HEK293T (cell line): ENCODE results near the gene CARMIL3.

Experiments
- CTCF ChIA-PET: fragments of 350-600 bp; formaldehyde crosslinking; extraction: SDS; loops from one replicate; lab custom pipeline; 2021; ENCODE audit warnings: antibody characterized with exemption, inconsistent platforms; lab: Yijun Ruan, JAX
- POLR2A ChIA-PET: fragments of 350-600 bp; formaldehyde crosslinking; extraction: SDS; loops from one replicate; lab custom pipeline; 2020; ENCODE audit warnings: antibody characterized with exemption, inconsistent platforms; lab: Yijun Ruan, JAX
- DNase-seq: peaks from one replicate; pipeline ENCODE4 v3.0.0; 2012; ENCODE audit warnings: mixed read lengths; ENCODE audit errors: extremely low spot score
- ARNT ChIP-seq: fragments of 450-650 bp; IDR thresholded peaks from 2 replicates; pipeline ENCODE4 v1.6.1; 2017; ENCODE audit warnings: mild to moderate bottlenecking
- BHLHE40 ChIP-seq: fragments of 450-650 bp; IDR thresholded peaks from 2 replicates; pipeline ENCODE4 v1.6.1; 2016; ENCODE audit warnings: mild to moderate bottlenecking, moderate library complexity, borderline replicate concordance
- CTBP1 ChIP-seq: fragments of 450-650 bp; IDR thresholded peaks from 2 replicates; pipeline ENCODE4 v1.6.1; 2016; ENCODE audit warnings: borderline replicate concordance
- ELF4 ChIP-seq: fragments of 450-650 bp; IDR thresholded peaks from 2 replicates; pipeline ENCODE4 v1.6.1; 2017; ENCODE audit warnings: antibody characterized with exemption
- FOXA1 ChIP-seq: fragments of 450-650 bp; IDR thresholded peaks from 2 replicates; pipeline ENCODE4 v1.6.1; 2016; ENCODE audit warnings: mild to moderate bottlenecking
- FOXK2 ChIP-seq: fragments of 450-650 bp; IDR thresholded peaks from 2 replicates; pipeline ENCODE4 v1.6.1; 2016; ENCODE audit warnings: mild to moderate bottlenecking
- FOXM1 ChIP-seq: fragments of 450-650 bp; IDR thresholded peaks from 2 replicates; pipeline ENCODE4 v1.6.1; 2017; ENCODE audit warnings: mild to moderate bottlenecking, borderline replicate concordance
- HDGF ChIP-seq: fragments of 450-650 bp; IDR thresholded peaks from 2 replicates; pipeline ENCODE4 v1.6.1; 2017; ENCODE audit warnings: antibody characterized with exemption, borderline replicate concordance
- L3MBTL2 ChIP-seq: fragments of 450-650 bp; conservative IDR thresholded peaks from 2 replicates; pipeline ENCODE4 v1.6.1; 2016; ENCODE audit warnings: mild to moderate bottlenecking
- LEF1 ChIP-seq: fragments of 450-650 bp; IDR thresholded peaks from 2 replicates; pipeline ENCODE4 v1.6.1; 2017; ENCODE audit warnings: mild to moderate bottlenecking, borderline replicate concordance
- NFRKB ChIP-seq: fragments of 450-650 bp; IDR thresholded peaks from 2 replicates; pipeline ENCODE4 v1.6.1; 2016; ENCODE audit warnings: mild to moderate bottlenecking, moderate library complexity
- PKNOX1 ChIP-seq: fragments of 450-650 bp; IDR thresholded peaks from 2 replicates; pipeline ENCODE4 v1.6.1; 2016
- SP1 ChIP-seq: fragments of 450-650 bp; IDR thresholded peaks from 2 replicates; pipeline ENCODE4 v1.6.1; 2017
- SUZ12 ChIP-seq: fragments of 450-650 bp; IDR thresholded peaks from 2 replicates; pipeline ENCODE4 v1.6.1; 2016; ENCODE audit warnings: mild to moderate bottlenecking
- TARDBP ChIP-seq: fragments of 450-650 bp; IDR thresholded peaks from 2 replicates; pipeline ENCODE4 v1.6.1; 2016
- ZNF384 ChIP-seq: fragments of 450-650 bp; IDR thresholded peaks from 2 replicates; pipeline ENCODE4 v1.6.1; 2016

CARMIL3 gene

DNA sequence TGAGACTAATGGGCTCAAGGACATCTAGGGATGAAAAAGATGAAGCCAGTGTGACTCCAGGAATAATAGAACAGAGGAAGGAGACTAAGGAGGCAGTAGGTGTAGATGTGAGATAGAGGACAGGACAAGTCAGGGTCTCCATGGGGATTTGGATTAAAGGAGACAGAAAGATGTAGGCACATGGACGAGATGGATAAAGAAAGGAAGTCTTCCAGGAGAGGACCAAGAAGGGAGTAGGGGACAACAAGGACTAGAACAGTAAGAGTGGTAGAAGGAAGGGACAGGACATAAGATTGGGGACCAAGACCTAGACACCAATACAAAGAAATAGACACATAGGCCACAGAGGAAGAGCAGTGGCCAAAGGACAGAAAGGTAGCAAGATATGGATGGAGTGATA is 35.2 kb downstream of the CARMIL3 start:
- ChIA-PET POLR2A (interaction anchor here (1.3 kb wide), 1 partner anchor 27 kb away, joined by 6 read pairs; no protein-coding TSS in a partner anchor), CTCF (no interaction called here)
- TF ChIP-seq FOXK2 (no peak), ELF4 (no peak), NFRKB (no peak), CTBP1 (no peak), FOXA1 (no peak), SUZ12 (no peak), TARDBP (no peak), ARNT (no peak), L3MBTL2 (no peak), BHLHE40 (no peak), HDGF (no peak), SP1 (no peak), FOXM1 (no peak), PKNOX1 (no peak), LEF1 (no peak)
- DNase-seq, result no peak

- CTCF ChIA-PET, result interaction anchor here (8.4 kb wide), 1 partner anchor 30 kb away, joined by 153 read pairs; no protein-coding TSS in a partner anchor
Observed at GRCh38 chr14:24088095-24088494, 36.3 kb downstream of the CARMIL3 start.

DNA sequence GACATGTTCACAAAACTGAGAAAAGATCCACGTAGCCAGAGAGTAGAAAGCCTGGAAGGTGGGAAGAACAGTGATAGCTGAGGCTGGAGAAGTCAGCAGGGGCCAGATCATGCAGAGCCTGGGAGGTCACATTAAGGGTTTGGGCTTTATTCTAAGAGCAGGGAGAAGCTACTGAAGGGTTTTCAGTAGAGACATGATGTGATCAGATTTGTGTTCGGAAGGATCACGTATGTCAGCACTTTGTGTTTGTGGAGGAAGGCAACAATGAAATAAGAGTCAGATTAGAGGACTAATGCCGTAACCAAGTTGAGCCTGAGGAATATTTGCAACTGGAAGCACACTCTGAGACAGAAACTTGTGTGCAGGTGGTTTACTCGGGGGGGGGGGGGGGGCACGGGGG is 38.1 kb downstream of the CARMIL3 start:
- TF ChIP-seq NFRKB, result no peak
- no peak for TF ChIP-seq ELF4
- no peak for TF ChIP-seq TARDBP
- no peak for TF ChIP-seq LEF1
- TF ChIP-seq PKNOX1, result no peak
- TF ChIP-seq ZNF384, result no peak
- TF ChIP-seq FOXA1, result no peak
- TF ChIP-seq HDGF, result no peak
- TF ChIP-seq CTBP1, result no peak
- TF ChIP-seq FOXK2, result no peak
- TF ChIP-seq SP1, result no peak
- no peak for TF ChIP-seq L3MBTL2
- TF ChIP-seq SUZ12, result no peak
- no peak for TF ChIP-seq FOXM1
- no peak for TF ChIP-seq BHLHE40
- TF ChIP-seq ARNT, result no peak
- DNase-seq, result no peak
- CTCF ChIA-PET, result interaction anchor here (0.6 to 8.4 kb wide), 10 partner anchors 9 to 636 kb away, joined by 3 to 153 read pairs (median 6); partner anchors contain the start of genes DCAF11, EMC9, NRL and RABGGTA
- POLR2A ChIA-PET, result interaction anchor here (1.2 to 6.7 kb wide), 2 partner anchors 24 to 33 kb away, joined by 3 to 73 read pairs; partner anchors contain the start of genes DCAF11 and NRL

More at GRCh38 chr14:24088095-24088494, 36.3 kb downstream of the CARMIL3 start:
- no peak for DNase-seq
- no peak for TF ChIP-seq LEF1
- no peak for TF ChIP-seq SUZ12
- TF ChIP-seq TARDBP, result no peak
- TF ChIP-seq ELF4, result no peak
- TF ChIP-seq ZNF384, result no peak
- TF ChIP-seq FOXK2, result no peak
- TF ChIP-seq L3MBTL2, result no peak
- TF ChIP-seq NFRKB, result no peak
- no peak for TF ChIP-seq BHLHE40
- no peak for TF ChIP-seq FOXA1
- TF ChIP-seq ARNT, result no peak
- no peak for TF ChIP-seq PKNOX1
- POLR2A ChIA-PET, result no interaction called here

DNA sequence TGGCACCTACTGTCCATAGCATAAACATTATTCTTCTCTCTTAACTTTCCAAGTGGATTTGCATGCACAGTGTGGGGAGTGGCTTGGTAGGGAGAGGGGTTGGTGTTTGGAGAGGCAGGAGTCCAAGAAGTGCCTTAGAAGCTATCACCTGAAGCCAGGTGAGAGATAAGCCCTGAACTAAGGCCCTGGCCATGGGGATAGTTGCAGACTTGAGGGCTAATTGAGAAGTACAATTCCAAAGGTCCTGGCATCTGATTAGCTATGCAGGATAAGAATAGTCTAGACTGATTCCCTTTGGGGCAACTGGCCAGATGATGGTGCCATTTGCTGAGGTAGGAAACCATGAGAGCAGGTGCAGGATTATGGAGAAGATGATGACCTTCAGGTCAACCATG is 40.3 kb downstream of the CARMIL3 start:
- ChIA-PET CTCF (interaction anchor here (0.5 to 8.4 kb wide), 10 partner anchors 11 to 77 kb away, joined by 3 to 153 read pairs (median 4); partner anchors contain the start of genes CARMIL3, DCAF11 and NRL), POLR2A (interaction anchor here (1.0 to 8.8 kb wide), 11 partner anchors 7 to 49 kb away, joined by 4 to 162 read pairs (median 23); partner anchors contain the start of genes CARMIL3, DCAF11, EMC9 and NRL)
- no peak for TF ChIP-seq NFRKB
- TF ChIP-seq TARDBP, result no peak
- no peak for TF ChIP-seq ZNF384
- TF ChIP-seq LEF1, result no peak
- no peak for TF ChIP-seq SUZ12
- TF ChIP-seq FOXM1, result no peak
- no peak for TF ChIP-seq L3MBTL2
- no peak for TF ChIP-seq CTBP1
- no peak for TF ChIP-seq FOXK2
- no peak for TF ChIP-seq BHLHE40
- no peak for TF ChIP-seq PKNOX1
- no peak for TF ChIP-seq SP1
- no peak for TF ChIP-seq FOXA1
- no peak for TF ChIP-seq HDGF
- no peak for DNase-seq

DNA sequence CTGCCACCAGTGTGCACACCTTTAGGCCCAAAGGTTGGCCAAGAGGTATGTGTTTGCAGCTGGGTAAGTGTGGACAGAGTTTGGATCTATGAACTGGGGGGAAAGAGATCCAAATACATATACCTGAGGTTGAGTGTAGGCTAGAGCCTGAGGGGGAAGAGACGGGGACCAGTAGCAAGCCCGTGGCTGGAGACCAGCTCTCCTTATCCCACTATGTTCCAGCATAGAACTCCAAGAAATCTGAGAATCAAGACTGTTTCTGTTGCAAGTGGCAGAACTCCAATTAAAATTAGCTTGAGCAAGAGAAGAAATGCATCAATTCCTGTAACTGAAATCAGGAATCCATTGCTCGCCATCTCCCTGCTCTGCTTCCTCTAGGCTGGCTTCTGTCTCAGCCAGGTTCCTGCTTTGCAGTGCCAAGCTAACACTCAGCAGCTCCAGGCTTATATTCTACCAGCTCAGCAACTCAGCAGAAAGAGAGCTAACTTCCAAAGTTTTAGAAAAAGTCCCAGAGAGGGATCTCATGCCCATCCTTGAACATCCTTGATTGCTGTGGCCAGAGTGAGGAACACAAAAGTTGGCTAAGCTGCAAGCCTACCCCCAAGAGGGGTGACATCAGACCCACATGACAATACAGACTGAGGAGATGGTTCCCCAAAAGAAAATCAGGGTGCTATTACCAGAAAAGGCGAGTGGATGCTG is 40.8 kb downstream of the CARMIL3 start:
- no peak for DNase-seq
- no peak for TF ChIP-seq SUZ12
- TF ChIP-seq ELF4, result no peak
- no peak for TF ChIP-seq BHLHE40
- TF ChIP-seq L3MBTL2, result no peak
- TF ChIP-seq TARDBP, result no peak
- no peak for TF ChIP-seq NFRKB
- TF ChIP-seq FOXM1, result no peak
- TF ChIP-seq ZNF384, result no peak
- TF ChIP-seq FOXK2, result no peak
- TF ChIP-seq ARNT, result no peak
- TF ChIP-seq CTBP1, result no peak
- no peak for TF ChIP-seq HDGF
- no peak for TF ChIP-seq FOXA1
- TF ChIP-seq SP1, result no peak
- TF ChIP-seq LEF1, result no peak
- no peak for TF ChIP-seq PKNOX1
- ChIA-PET POLR2A (interaction anchor here (1.0 to 8.8 kb wide), 13 partner anchors 8 to 55 kb away, joined by 4 to 162 read pairs (median 22); partner anchors contain the start of genes CARMIL3, DCAF11, EMC9 and NRL), CTCF (interaction anchor here (0.6 to 8.4 kb wide), 9 partner anchors 12 to 76 kb away, joined by 3 to 153 read pairs (median 3); partner anchors contain the start of genes CARMIL3, DCAF11 and NRL)
